ENCODE measurements around the gene AKAP12.

- TF ChIP-seq CTCF (conservative IDR thresholded peaks at IDR 0.05; ENCODE audit: low read length) (no peak), EZH2phosphoT487 (IDR thresholded peaks at IDR 0.05; ENCODE audit: borderline replicate concordance) (no peak)
These were observed 145.4 kb downstream of the AKAP12 start for GRCh38 chr6:151385177-151385576.

Data from Loucy (cell line).